Uterus (tissue), 4 donors: Measurements from ENCODE around the gene ATP6V0D1. TPM values are rescaled to one million over a fixed set of nuclear protein-coding genes. Genes with fewer than 3 reads are reported as not detected.

Experiments
- DNase-seq, 2 donors: peaks; one replicate each; pipeline ENCODE4 v3.0.0-alpha.2; 2019 to 2020
- H3K27ac ChIP-seq, 2 donors: fragments of 200-600 bp; sonication (generic); 1 replicate in 1 of 2; 2 replicates in 1 of 2; pipeline ENCODE4 v1.5.1; 2016 to 2018
- H3K27me3 ChIP-seq, 2 donors: fragments of 200-600 bp; sonication (generic); one replicate each; pipeline ENCODE4 v1.5.1; 2018 to 2019; ENCODE audit warnings: control low read depth in 1 of 2
- H3K36me3 ChIP-seq, 2 donors: fragments of 200-600 bp; sonication (generic); one replicate each; pipeline ENCODE4 v1.5.1; 2019; ENCODE audit warnings: control low read depth in 1 of 2
- H3K4me1 ChIP-seq, 2 donors: fragments of 200-600 bp; sonication (generic); one replicate each; pipeline ENCODE4 v1.5.1; 2018 to 2019; ENCODE audit warnings: control low read depth in 1 of 2
- H3K4me3 ChIP-seq, 2 donors: fragments of 200-600 bp; sonication (generic); 1 replicate in 1 of 2; 2 replicates in 1 of 2; pipeline ENCODE4 v1.5.1; 2018 to 2019; ENCODE audit warnings: mild to moderate bottlenecking in 1 of 2
- H3K9me3 ChIP-seq, 2 donors: fragments of 200-600 bp; sonication (generic); one replicate each; pipeline ENCODE4 v1.5.1; 2019; ENCODE audit warnings: control low read depth in 1 of 2
- POLR2A ChIP-seq, 2 donors: fragments of 450-650 bp; IDR thresholded peaks; one replicate each; pipeline ENCODE4 v1.6.1; 2016; ENCODE audit warnings: antibody characterized with exemption in 2 of 2, mild to moderate bottlenecking in 1 of 2, moderate library complexity in 1 of 2
- intact Hi-C: fragments of 100-400 bp; cut with DNase I; formaldehyde crosslinking; loops from one replicate; pipeline ENCODE4 v1.15.1; 2023; ENCODE audit warnings: low total_unique reads
- total RNA-seq, 4 donors: library from RNA; depleted of rRNA in 3 of 4; stranded (reverse); fragments of >200 nt in 3 of 4; gene quantifications; one replicate each; pipeline versions ENCODE4 v1.1.0 to v1.2.4, GENCODE V29; 2014 to 2023
- TF ChIP-seq, protein P1 (sequence below), 4 experiments: fragments of 200-600 bp in 2 of 4; fragments of 450-650 bp in 2 of 4; sonication (generic) in 2 of 4; IDR thresholded peaks; one replicate each; pipeline ENCODE4 v1.5.1; 2016 to 2019; ENCODE audit warnings: antibody characterized with exemption in 4 of 4, mild to moderate bottlenecking in 2 of 4, moderate library complexity in 1 of 4
- donor health status: DM: yes; HTN: yes; CAD: no.

The ATP6V0D1 gene
- total RNA-seq, 4 donors from 2014 or later, result 67.4 to 243 (median 100) TPM

DNA sequence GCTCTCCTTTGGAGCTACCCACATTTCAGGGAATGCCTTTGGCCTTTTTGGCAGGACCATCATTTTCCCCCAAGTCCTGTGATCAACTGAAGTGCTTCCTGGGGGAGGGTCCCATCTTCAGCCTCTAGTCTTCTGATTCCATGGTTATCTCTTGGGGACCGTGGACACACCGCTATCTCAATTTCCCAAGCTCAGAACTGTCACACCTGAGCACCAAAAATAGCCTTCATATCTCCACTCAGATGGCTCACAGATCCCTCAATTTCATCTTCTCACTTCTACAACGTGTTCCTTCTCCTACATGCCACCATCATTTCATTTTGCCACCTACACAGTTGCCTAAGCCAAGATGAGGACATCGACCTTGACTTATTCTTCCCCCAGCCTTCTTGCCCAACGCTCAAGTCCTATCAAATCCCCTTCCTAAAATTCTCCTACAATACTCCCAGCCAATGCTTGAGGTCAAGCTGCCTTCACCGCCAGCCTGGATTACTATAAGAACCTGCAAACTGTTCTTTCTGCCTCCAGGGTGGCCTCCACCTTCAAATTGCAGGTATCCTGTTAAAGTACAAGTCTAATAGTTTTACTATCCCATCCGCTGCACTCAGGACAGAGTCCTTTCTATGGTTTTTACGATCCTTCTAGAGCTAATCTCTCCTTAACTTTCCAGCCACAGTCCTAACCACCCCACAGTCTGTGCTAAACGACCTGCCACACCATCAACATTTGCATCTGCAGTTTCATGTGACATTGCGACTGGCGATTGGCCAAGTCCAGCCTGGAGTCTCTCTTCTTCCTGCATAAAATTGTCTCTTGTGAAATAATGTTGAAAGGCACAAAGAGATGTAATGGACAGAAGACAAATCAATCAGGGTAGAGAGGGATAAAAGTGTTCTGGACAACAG, 6.2 kb downstream of the ATP6V0D1 start:
- TF ChIP-seq, protein P1, sequence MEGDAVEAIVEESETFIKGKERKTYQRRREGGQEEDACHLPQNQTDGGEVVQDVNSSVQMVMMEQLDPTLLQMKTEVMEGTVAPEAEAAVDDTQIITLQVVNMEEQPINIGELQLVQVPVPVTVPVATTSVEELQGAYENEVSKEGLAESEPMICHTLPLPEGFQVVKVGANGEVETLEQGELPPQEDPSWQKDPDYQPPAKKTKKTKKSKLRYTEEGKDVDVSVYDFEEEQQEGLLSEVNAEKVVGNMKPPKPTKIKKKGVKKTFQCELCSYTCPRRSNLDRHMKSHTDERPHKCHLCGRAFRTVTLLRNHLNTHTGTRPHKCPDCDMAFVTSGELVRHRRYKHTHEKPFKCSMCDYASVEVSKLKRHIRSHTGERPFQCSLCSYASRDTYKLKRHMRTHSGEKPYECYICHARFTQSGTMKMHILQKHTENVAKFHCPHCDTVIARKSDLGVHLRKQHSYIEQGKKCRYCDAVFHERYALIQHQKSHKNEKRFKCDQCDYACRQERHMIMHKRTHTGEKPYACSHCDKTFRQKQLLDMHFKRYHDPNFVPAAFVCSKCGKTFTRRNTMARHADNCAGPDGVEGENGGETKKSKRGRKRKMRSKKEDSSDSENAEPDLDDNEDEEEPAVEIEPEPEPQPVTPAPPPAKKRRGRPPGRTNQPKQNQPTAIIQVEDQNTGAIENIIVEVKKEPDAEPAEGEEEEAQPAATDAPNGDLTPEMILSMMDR (IDR thresholded peaks at IDR 0.05), result no peak
- no peak for TF ChIP-seq POLR2A (IDR thresholded peaks at IDR 0.05)
- DNase-seq, result no peak
- H3K9me3 ChIP-seq, result no peaks in the 10 kb centered on the region

GRCh38 chr16:67471758-67472384, 9.1 kb downstream of the ATP6V0D1 start:
- Histone ChIP-seq H3K27me3 (no peaks in the 10 kb centered on the region), H3K36me3 (no peaks in the 10 kb centered on the region), H3K9me3 (no peaks in the 10 kb centered on the region), H3K27ac (no peak overlapping the region), H3K4me1 (peaks cover 0 to 5% of the 10 kb centered on the region in 2 donors), H3K4me3 (no peak overlapping the region)
- intact Hi-C loops, result no loop called here
- TF ChIP-seq, protein P1 (IDR thresholded peaks at IDR 0.05), result no peak
- no peak for TF ChIP-seq POLR2A (IDR thresholded peaks at IDR 0.05)
- DNase-seq, result no peak

More for the DNA sequence above, 6.2 kb downstream of the ATP6V0D1 start:
- intact Hi-C loops, result no loop called here
- Histone ChIP-seq H3K4me3 (no peak overlapping the region), H3K4me1 (peaks cover 5 to 6% of the 10 kb centered on the region in 2 donors), H3K27ac (no peak overlapping the region), H3K27me3 (no peaks in the 10 kb centered on the region), H3K36me3 (no peaks in the 10 kb centered on the region)

GRCh38 chr16:67470359-67470758, 10.6 kb downstream of the ATP6V0D1 start:
- intact Hi-C loops, result no loop called here
- Histone ChIP-seq H3K9me3 (no peaks in the 10 kb centered on the region), H3K27me3 (no peaks in the 10 kb centered on the region), H3K36me3 (no peaks in the 10 kb centered on the region), H3K4me3 (no peak overlapping the region), H3K4me1 (peaks cover 4 to 8% of the 10 kb centered on the region in 2 donors), H3K27ac (no peak overlapping the region)
- DNase-seq, result no peak
- TF ChIP-seq, protein P1 (IDR thresholded peaks at IDR 0.05), result no peak
- no peak for TF ChIP-seq POLR2A (IDR thresholded peaks at IDR 0.05)

DNA sequence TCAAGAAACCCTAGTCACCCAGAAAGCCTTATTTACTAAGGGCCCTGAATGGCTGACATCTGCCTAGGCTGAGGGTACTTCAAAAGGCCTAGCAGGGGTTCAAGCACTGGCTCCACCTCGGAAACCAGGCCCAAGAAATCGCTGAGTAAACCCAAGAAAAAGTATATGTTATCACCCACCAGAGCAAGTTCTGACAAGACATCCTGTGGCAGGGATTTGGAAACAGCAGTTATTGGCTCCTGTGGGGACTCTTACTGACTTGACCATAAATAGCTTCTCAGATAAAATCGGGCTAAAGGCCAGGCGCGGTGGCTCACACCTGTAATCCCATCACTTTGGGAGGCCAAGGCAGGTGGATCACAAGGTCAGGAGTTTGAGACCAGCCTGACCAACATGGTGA, 12.2 kb downstream of the ATP6V0D1 start:
- Histone ChIP-seq H3K27ac (no peak overlapping the region), H3K27me3 (no peaks in the 10 kb centered on the region), H3K9me3 (no peaks in the 10 kb centered on the region), H3K4me3 (no peak overlapping the region), H3K36me3 (no peaks in the 10 kb centered on the region), H3K4me1 (peaks cover 4 to 10% of the 10 kb centered on the region in 2 donors)
- TF ChIP-seq POLR2A (IDR thresholded peaks at IDR 0.05), result no peak
- TF ChIP-seq, protein P1 (IDR thresholded peaks at IDR 0.05), result no peak
- DNase-seq, result no peak
- intact Hi-C loops, result no loop called here

- H3K27ac ChIP-seq, result no peak overlapping the region
- H3K36me3 ChIP-seq, result no peaks in the 10 kb centered on the region
- H3K4me3 ChIP-seq, result no peak overlapping the region
- no peak for DNase-seq
- TF ChIP-seq, protein P1 (IDR thresholded peaks at IDR 0.05), result no peak
- TF ChIP-seq POLR2A (IDR thresholded peaks at IDR 0.05), result no peak
- intact Hi-C loops, result no loop called here
- H3K27me3 ChIP-seq, result no peaks in the 10 kb centered on the region
- H3K4me1 ChIP-seq, result peaks cover 4 to 10% of the 10 kb centered on the region in 2 donors
- no peaks in the 10 kb centered on the region for H3K9me3 ChIP-seq
Observed at GRCh38 chr16:67466581-67466980, 14.4 kb downstream of the ATP6V0D1 start.
